ENCODE data around the gene MACROH2A1. TPM values are rescaled to one million over a fixed set of nuclear protein-coding genes. Genes with fewer than 3 reads are reported as not detected.
"Not testable (repeated sequence)": the region's sequence is repeated elsewhere in the genome, so short reads cannot be mapped to it uniquely, and the experiment has no call there.

MACROH2A1 gene
- total RNA-seq, 1 experiment from 2014 or later, result 236 TPM

DNA sequence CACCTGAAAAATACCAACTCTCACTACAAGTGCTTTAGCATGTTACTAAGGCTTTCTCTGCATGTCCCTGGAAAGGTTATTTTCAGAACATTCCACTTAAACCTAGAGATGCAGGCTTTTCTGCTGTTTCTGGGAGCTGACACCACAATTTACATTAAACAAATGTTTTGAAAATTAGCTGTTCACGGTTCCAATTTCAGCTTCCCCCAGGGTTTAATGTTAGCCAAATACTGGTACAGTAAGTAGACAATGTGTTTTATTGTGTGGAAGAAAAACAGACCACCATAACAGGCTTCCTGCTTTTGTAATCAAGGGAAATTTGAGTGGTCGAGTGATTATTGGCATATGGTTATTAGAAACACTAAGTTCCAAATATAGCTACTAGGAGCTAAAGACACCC lies 32.0 kb downstream of the MACROH2A1 start:
- no peak for DNase-seq
- TF ChIP-seq, protein P1, sequence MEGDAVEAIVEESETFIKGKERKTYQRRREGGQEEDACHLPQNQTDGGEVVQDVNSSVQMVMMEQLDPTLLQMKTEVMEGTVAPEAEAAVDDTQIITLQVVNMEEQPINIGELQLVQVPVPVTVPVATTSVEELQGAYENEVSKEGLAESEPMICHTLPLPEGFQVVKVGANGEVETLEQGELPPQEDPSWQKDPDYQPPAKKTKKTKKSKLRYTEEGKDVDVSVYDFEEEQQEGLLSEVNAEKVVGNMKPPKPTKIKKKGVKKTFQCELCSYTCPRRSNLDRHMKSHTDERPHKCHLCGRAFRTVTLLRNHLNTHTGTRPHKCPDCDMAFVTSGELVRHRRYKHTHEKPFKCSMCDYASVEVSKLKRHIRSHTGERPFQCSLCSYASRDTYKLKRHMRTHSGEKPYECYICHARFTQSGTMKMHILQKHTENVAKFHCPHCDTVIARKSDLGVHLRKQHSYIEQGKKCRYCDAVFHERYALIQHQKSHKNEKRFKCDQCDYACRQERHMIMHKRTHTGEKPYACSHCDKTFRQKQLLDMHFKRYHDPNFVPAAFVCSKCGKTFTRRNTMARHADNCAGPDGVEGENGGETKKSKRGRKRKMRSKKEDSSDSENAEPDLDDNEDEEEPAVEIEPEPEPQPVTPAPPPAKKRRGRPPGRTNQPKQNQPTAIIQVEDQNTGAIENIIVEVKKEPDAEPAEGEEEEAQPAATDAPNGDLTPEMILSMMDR (IDR thresholded peaks at IDR 0.05; ENCODE audit: insufficient read depth in 1 of 2, low read depth in 1 of 2, low read length in 1 of 2, severe bottlenecking in 1 of 2, unreplicated experiment in 1 of 2), result no peak
- Histone ChIP-seq H3K9me3 (no peaks in the 10 kb centered on the region), H3K36me3 (ENCODE audit: control insufficient read depth, insufficient read depth, low read length) (peaks cover 8% of the 10 kb centered on the region), H3K4me3 (ENCODE audit: low read depth, low read length) (no peak overlapping the region), H3K27me3 (replicated peaks; ENCODE audit: control insufficient read depth, insufficient read depth, low read length) (no peaks in the 10 kb centered on the region), H3K4me1 (no peaks in the 10 kb centered on the region)
- Mint-ChIP-seq H3K4me1 (ENCODE audit: low read depth, unreplicated experiment) (no peaks in the 10 kb centered on the region), H3K4me3 (ENCODE audit: unreplicated experiment) (no peak overlapping the region), H3K27ac (ENCODE audit: unreplicated experiment) (no peak overlapping the region), H3K27me3 (ENCODE audit: insufficient read depth, unreplicated experiment) (no peaks in the 10 kb centered on the region), H3K36me3 (ENCODE audit: insufficient read depth, unreplicated experiment) (peaks cover 81% of the 10 kb centered on the region), H3K9me3 (ENCODE audit: unreplicated experiment) (no peaks in the 10 kb centered on the region)
- CTCF ChIA-PET, result no interaction called here
- POLR2A ChIA-PET, result interaction anchor here (0.6 kb wide), 1 partner anchor 758 kb away, joined by 4 read pairs; no protein-coding TSS in a partner anchor
- intact Hi-C loops (cut with micrococcal nuclease; ENCODE audit: unreplicated experiment), result no loop called here
- no TSS peak for BruUV-seq (replicated peaks)

DNA sequence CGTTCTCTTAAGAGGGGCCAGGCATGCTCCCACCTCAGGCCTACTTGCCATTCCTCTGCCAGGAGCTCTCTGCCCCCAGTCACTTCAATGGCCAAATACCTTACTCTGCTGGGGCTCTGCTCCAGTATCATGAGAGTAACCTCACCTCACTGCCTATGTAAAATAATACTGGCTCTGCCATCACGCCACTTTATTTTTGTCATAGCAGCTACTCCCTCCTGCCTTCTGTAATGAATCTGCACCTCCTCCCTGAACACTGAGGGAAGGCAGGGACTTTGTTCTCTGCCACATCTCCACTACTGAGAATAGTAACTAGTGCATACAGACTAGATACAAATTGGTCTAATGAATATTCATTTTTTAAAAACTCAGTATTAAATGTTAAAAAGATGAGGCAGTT lies 33.8 kb downstream of the MACROH2A1 start:
- H3K4me3 ChIP-seq (ENCODE audit: low read depth, low read length), result no peak overlapping the region
- BruUV-seq (replicated peaks), result no TSS peak
- peaks cover 6% of the 10 kb centered on the region for H3K36me3 ChIP-seq (ENCODE audit: control insufficient read depth, insufficient read depth, low read length)
- TF ChIP-seq, protein P1 (IDR thresholded peaks at IDR 0.05; ENCODE audit: insufficient read depth in 1 of 2, low read depth in 1 of 2, low read length in 1 of 2, severe bottlenecking in 1 of 2, unreplicated experiment in 1 of 2), result no peak
- intact Hi-C loops (cut with micrococcal nuclease; ENCODE audit: unreplicated experiment), result no loop called here
- CTCF ChIA-PET, result interaction anchor here (0.6 kb wide), 1 partner anchor 327 kb away, joined by 3 read pairs; no protein-coding TSS in a partner anchor
- Mint-ChIP-seq H3K36me3 (ENCODE audit: insufficient read depth, unreplicated experiment) (peaks cover 76% of the 10 kb centered on the region), H3K27ac (ENCODE audit: unreplicated experiment) (no peak overlapping the region), H3K4me1 (ENCODE audit: low read depth, unreplicated experiment) (no peaks in the 10 kb centered on the region), H3K9me3 (ENCODE audit: unreplicated experiment) (no peaks in the 10 kb centered on the region), H3K4me3 (ENCODE audit: unreplicated experiment) (no peak overlapping the region), H3K27me3 (ENCODE audit: insufficient read depth, unreplicated experiment) (no peaks in the 10 kb centered on the region)
- no peaks in the 10 kb centered on the region for H3K27me3 ChIP-seq (replicated peaks; ENCODE audit: control insufficient read depth, insufficient read depth, low read length)
- no peaks in the 10 kb centered on the region for H3K9me3 ChIP-seq
- POLR2A ChIA-PET, result no interaction called here
- no peaks in the 10 kb centered on the region for H3K4me1 ChIP-seq
- no peak for DNase-seq

DNA sequence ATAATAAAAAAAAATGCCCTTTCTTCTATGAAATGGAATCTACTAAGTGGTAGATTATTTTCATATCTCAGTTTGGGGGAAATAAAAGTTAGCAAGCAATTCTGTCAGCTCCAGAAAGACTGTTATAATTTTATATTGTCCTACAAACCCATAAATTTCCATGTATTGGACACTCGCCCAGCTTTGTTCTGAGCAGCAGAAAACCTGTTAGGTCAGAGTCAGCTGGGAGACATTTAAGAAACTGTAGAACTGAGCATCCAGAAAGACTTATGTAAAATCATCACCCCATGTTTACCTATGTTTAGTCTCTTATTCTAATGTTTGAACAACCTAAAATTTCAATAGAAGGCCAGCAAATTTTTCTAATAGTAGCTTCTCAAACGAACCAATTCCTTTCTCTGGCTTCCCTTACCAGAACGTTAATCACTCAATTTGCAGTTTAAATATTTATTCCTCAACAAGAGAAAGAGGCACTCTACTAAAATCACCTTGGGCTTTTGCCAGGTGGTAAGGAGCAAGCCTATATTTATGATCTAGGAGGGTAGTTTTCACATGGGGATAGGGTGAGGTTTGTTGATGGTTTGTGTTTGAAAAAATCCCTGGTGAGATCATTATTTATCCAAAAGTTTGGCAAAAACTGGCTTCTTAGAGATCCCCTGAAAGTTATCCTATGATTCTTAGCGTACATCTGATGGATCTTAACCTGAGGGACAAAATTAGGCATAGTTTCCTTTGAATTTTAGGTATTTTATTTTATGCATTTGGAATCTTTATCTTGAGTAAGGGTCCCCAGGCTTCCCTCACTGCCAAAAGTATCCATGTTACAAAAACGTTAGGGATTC lies 34.4 kb downstream of the MACROH2A1 start:
- Mint-ChIP-seq H3K4me1 (ENCODE audit: low read depth, unreplicated experiment) (no peaks in the 10 kb centered on the region), H3K9me3 (ENCODE audit: unreplicated experiment) (no peaks in the 10 kb centered on the region), H3K36me3 (ENCODE audit: insufficient read depth, unreplicated experiment) (peaks cover 74% of the 10 kb centered on the region), H3K27ac (ENCODE audit: unreplicated experiment) (no peak overlapping the region), H3K27me3 (ENCODE audit: insufficient read depth, unreplicated experiment) (no peaks in the 10 kb centered on the region), H3K4me3 (ENCODE audit: unreplicated experiment) (no peak overlapping the region)
- H3K36me3 ChIP-seq (ENCODE audit: control insufficient read depth, insufficient read depth, low read length), result peaks cover 4% of the 10 kb centered on the region
- intact Hi-C loops (cut with micrococcal nuclease; ENCODE audit: unreplicated experiment), result no loop called here
- no peak overlapping the region for H3K4me3 ChIP-seq (ENCODE audit: low read depth, low read length)
- TF ChIP-seq, protein P1 (IDR thresholded peaks at IDR 0.05; ENCODE audit: insufficient read depth in 1 of 2, low read depth in 1 of 2, low read length in 1 of 2, severe bottlenecking in 1 of 2, unreplicated experiment in 1 of 2), result no peak
- H3K4me1 ChIP-seq, result no peaks in the 10 kb centered on the region
- ChIA-PET POLR2A (no interaction called here), CTCF (no interaction called here)
- no peak for DNase-seq
- no peaks in the 10 kb centered on the region for H3K27me3 ChIP-seq (replicated peaks; ENCODE audit: control insufficient read depth, insufficient read depth, low read length)
- no peaks in the 10 kb centered on the region for H3K9me3 ChIP-seq
- BruUV-seq (replicated peaks), result no TSS peak

DNA sequence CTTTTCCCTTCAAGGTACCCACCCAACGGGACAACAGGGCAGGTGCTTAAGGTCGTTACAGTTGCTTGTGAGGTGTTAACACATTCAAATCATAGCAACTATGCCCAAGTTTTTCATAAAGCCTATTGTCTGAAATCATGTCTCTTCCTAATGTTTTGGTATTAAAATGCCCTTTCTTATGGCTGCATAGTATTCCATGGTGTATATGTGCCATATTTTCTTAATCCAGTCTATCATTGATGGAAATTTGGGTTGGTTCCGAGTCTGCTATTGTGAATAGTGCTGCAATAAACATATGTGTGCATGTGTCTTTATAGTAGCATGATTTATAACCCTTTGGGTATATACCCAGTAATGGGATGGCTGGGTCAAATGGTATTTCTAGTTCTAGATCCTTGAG lies 35.7 kb downstream of the MACROH2A1 start:
- H3K27me3 Mint-ChIP-seq (ENCODE audit: insufficient read depth, unreplicated experiment); CTCF ChIA-PET; H3K27ac Mint-ChIP-seq (ENCODE audit: unreplicated experiment); DNase-seq; H3K9me3 Mint-ChIP-seq (ENCODE audit: unreplicated experiment); H3K4me1 ChIP-seq; BruUV-seq (replicated peaks); H3K4me3 ChIP-seq (ENCODE audit: low read depth, low read length); H3K27me3 ChIP-seq (replicated peaks; ENCODE audit: control insufficient read depth, insufficient read depth, low read length); H3K4me1 Mint-ChIP-seq (ENCODE audit: low read depth, unreplicated experiment); H3K4me3 Mint-ChIP-seq (ENCODE audit: unreplicated experiment); H3K9me3 ChIP-seq; H3K36me3 ChIP-seq (ENCODE audit: control insufficient read depth, insufficient read depth, low read length); POLR2A ChIA-PET; intact Hi-C loops (cut with micrococcal nuclease; ENCODE audit: unreplicated experiment): not testable (repeated sequence)
- peaks cover 76% of the 10 kb centered on the region for H3K36me3 Mint-ChIP-seq (ENCODE audit: insufficient read depth, unreplicated experiment)

All from Caco-2 (cell line).